Endothelial cell of umbilical vein (primary cell): ENCODE results near the gene UEVLD. TPM values are rescaled to one million over a fixed set of nuclear protein-coding genes. Genes with fewer than 3 reads are reported as not detected.

ENCODE experiments used
- BruUV-seq: library from RNA; stranded (reverse); fragments of 400-500 nt; replicated peaks from 2 replicates; lab custom pipeline; 2021; lab: Mats Ljungman, UMichigan
- CTCF ChIA-PET: fragments of 300-600, 350-600 bp; sonication (Branson Sonifier 250); formaldehyde crosslinking; loops from one replicate; lab custom pipeline; 2021; ENCODE audit warnings: antibody characterized with exemption, inconsistent platforms; lab: Charles Lee
- POLR2A ChIA-PET: fragments of 300-600, 350-600 bp; sonication (Branson Sonifier 250); formaldehyde crosslinking; loops from one replicate; lab custom pipeline; 2021; ENCODE audit warnings: antibody characterized with exemption, inconsistent platforms; lab: Charles Lee
- DNase-seq: peaks from one replicate; pipeline ENCODE4 v3.0.0-alpha.2; 2011; ENCODE audit warnings: low read depth, low spot score
- FAIRE-seq: peaks from 2 replicates; lab custom pipeline; 2011; peaks lifted over from hg19 to GRCh38; lab: Jason Lieb, UNC
- H2AFZ ChIP-seq: 2 replicates; pipeline ENCODE4 v1.6.0; 2012; ENCODE audit warnings: low read depth, low read length, control low read depth, inconsistent platforms
- H3K27ac ChIP-seq: 2 replicates; pipeline ENCODE4 v1.5.1; 2011; ENCODE audit warnings: low read depth, mild to moderate bottlenecking, control low read depth, low read length, moderate library complexity; ENCODE audit not compliant: insufficient read depth
- H3K27me3 ChIP-seq, 2 experiments: 2 replicates each; pipeline versions ENCODE4 v1.6.0 to v1.6.1; 2011; ENCODE audit warnings: low read length in 2 of 2, mixed read lengths in 1 of 2; ENCODE audit not compliant: control insufficient read depth in 2 of 2, insufficient read depth in 2 of 2
- H3K36me3 ChIP-seq, 2 experiments: 2 replicates in 1 of 2; 3 replicates in 1 of 2; pipeline ENCODE4 v1.5.1; 2011; ENCODE audit warnings: low read length in 2 of 2, mild to moderate bottlenecking in 1 of 2, moderate library complexity in 1 of 2; ENCODE audit not compliant: control insufficient read depth in 2 of 2, insufficient read depth in 2 of 2; ENCODE audit errors: extremely low read depth in 1 of 2
- H3K4me1 ChIP-seq: 3 replicates; pipeline ENCODE4 v1.5.1; 2011; ENCODE audit warnings: mild to moderate bottlenecking, low read length; ENCODE audit not compliant: control insufficient read depth, insufficient read depth; ENCODE audit errors: extremely low read depth
- H3K4me2 ChIP-seq: 2 replicates; pipeline ENCODE4 v1.6.1; 2011; ENCODE audit warnings: low read length, control low read depth, mixed read lengths; ENCODE audit not compliant: insufficient read depth
- H3K4me3 ChIP-seq, 3 experiments: fragments of 200-600 bp in 1 of 3; sonication (generic), shearing (Covaris generic) in 1 of 3; replicated peaks in 1 of 3; 2 replicates each; pipeline ENCODE4 v1.5.1; 2011 to 2016; ENCODE audit warnings: control low read depth in 3 of 3, low read length in 3 of 3, mild to moderate bottlenecking in 2 of 3, inconsistent platforms in 1 of 3, low read depth in 1 of 3, moderate library complexity in 1 of 3; ENCODE audit not compliant: insufficient read depth in 1 of 3
- H3K79me2 ChIP-seq: 2 replicates; pipeline ENCODE4 v1.6.0; 2012; ENCODE audit warnings: low read length, inconsistent platforms; ENCODE audit not compliant: control insufficient read depth, insufficient read depth
- H3K9ac ChIP-seq: replicated peaks from 2 replicates; pipeline ENCODE3; 2011; ENCODE audit warnings: low read length, control low read depth; ENCODE audit not compliant: insufficient read depth; ENCODE audit errors: extremely low read depth
- H3K9me1 ChIP-seq: replicated peaks from 3 replicates; pipeline ENCODE4 v1.6.0; 2011; ENCODE audit warnings: mild to moderate bottlenecking, low read length; ENCODE audit not compliant: control insufficient read depth, insufficient read depth; ENCODE audit errors: extremely low read depth
- H3K9me3 ChIP-seq: replicated peaks from 2 replicates; pipeline ENCODE4 v1.5.1; 2012; ENCODE audit warnings: low read length, inconsistent platforms; ENCODE audit not compliant: control insufficient read depth, insufficient read depth
- H4K20me1 ChIP-seq: replicated peaks from 2 replicates; pipeline ENCODE3; 2011; ENCODE audit warnings: mild to moderate bottlenecking, low read length; ENCODE audit not compliant: control insufficient read depth, insufficient read depth; ENCODE audit errors: extremely low read depth
- CTCF ChIP-seq, 2 donors: IDR thresholded peaks; 1 replicate in 1 of 2; 2 replicates in 1 of 2; pipeline ENCODE4 v1.5.1; 2011; ENCODE audit warnings: low read length in 2 of 2, mild to moderate bottlenecking in 2 of 2, moderate library complexity in 2 of 2, control low read depth in 1 of 2, inconsistent platforms in 1 of 2, low read depth in 1 of 2; ENCODE audit not compliant: insufficient read depth in 1 of 2; ENCODE audit errors: extremely low read depth in 1 of 2
- EZH2 ChIP-seq: IDR thresholded peaks from 2 replicates; pipeline ENCODE4 v1.6.1; 2012; ENCODE audit warnings: borderline replicate concordance, low read depth, mild to moderate bottlenecking, moderate library complexity, low read length, inconsistent platforms; ENCODE audit not compliant: severe bottlenecking
- FOS ChIP-seq: IDR thresholded peaks from 2 replicates; pipeline ENCODE4 v1.6.1; 2011; ENCODE audit warnings: mild to moderate bottlenecking, low read length, moderate library complexity, borderline replicate concordance; ENCODE audit not compliant: insufficient read depth
- GATA2 ChIP-seq: IDR thresholded peaks from 2 replicates; pipeline ENCODE4 v1.7.0; 2011; ENCODE audit warnings: low read depth, mild to moderate bottlenecking, moderate library complexity, mixed read lengths, low read length; ENCODE audit not compliant: insufficient read length, insufficient read depth
- JUN ChIP-seq: IDR thresholded peaks from 2 replicates; pipeline ENCODE4 v1.6.1; 2011; ENCODE audit warnings: borderline replicate concordance, low read depth; ENCODE audit not compliant: insufficient read length, insufficient read depth
- MYC ChIP-seq: IDR thresholded peaks from one replicate; pipeline ENCODE4 v1.6.1; 2011; ENCODE audit warnings: mild to moderate bottlenecking, low read depth, low read length
- POLR2A ChIP-seq: IDR thresholded peaks from 2 replicates; pipeline ENCODE4 v1.6.1; 2012; ENCODE audit warnings: low read depth, mild to moderate bottlenecking, control low read depth, low read length
- POLR2AphosphoS5 ChIP-seq: IDR thresholded peaks from 2 replicates; pipeline ENCODE4 v1.6.1; 2012; ENCODE audit warnings: low read depth, mild to moderate bottlenecking, control low read depth, low read length, moderate library complexity; ENCODE audit not compliant: insufficient read depth
- dilution Hi-C: fragments of 300-500 bp; cut with MboI; formaldehyde crosslinking; loops from one replicate; pipeline ENCODE4 v1.15.0; 2019; ENCODE audit warnings: low sequenced_read_pairs; ENCODE audit not compliant: extremely low pct_ligation_motif_present
- intact Hi-C: fragments of 100-400 bp; cut with micrococcal nuclease; formaldehyde crosslinking; loops from one replicate; pipeline ENCODE4 v1.10.0; 2022
- polyA plus RNA-seq, 4 experiments: library from polyadenylated mRNA; depleted of rRNA in 3 of 4; stranded (reverse) in 3 of 4; unstranded in 1 of 4; fragments of >200 nt; gene quantifications; 2 replicates each; pipeline versions ENCODE4 v1.2.1 to v1.2.3, GENCODE V29; 2011 to 2012; ENCODE audit warnings: missing spikeins in 1 of 4
- total RNA-seq: library from RNA; stranded (reverse); gene quantifications from 2 replicates; pipeline ENCODE4 v1.2.3, GENCODE V29; 2021
- TF ChIP-seq, protein P1 (sequence below): IDR thresholded peaks from 2 replicates; pipeline ENCODE4 v1.6.1; 2011; ENCODE audit not compliant: insufficient read depth, insufficient read length

The UEVLD gene
- total and polyA plus RNA-seq, 2 donors (not counting 3 experiments of a cell fraction or from before 2014, with no cell fraction given) = 9.2 to 19.1 TPM

DNA sequence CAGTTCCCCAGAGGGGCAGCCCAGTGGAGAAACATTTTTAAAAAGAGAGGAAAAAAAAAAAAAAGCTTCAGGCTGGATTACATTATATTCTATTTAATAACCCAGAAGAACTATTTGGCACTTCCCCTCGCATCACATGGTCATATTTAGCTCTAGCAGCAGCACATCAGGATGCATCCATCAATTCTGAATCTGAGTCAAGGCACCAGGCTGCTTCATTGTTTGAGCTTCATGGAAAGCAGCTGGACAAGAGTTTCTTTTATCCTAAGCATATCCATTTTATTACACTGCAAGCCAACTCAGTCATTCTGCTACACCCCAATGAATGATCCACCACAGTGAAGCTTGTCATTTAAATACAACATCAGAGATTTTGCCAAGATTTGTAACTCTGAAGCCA lies 35.6 kb upstream of the UEVLD start:
- FAIRE-seq = no peak
- Histone ChIP-seq H3K9ac (no peak overlapping the region), H2AFZ (no peak overlapping the region), H3K36me3 (no peaks in the 10 kb centered on the region), H3K79me2 (peaks cover 78% of the 10 kb centered on the region), H3K27me3 (no peaks in the 10 kb centered on the region), H3K4me1 (no peaks in the 10 kb centered on the region), H3K4me2 (no peak overlapping the region), H3K4me3 (no peak overlapping the region), H3K9me1 (no peaks in the 10 kb centered on the region), H3K9me3 (no peaks in the 10 kb centered on the region), H3K27ac (no peak overlapping the region), H4K20me1 (peaks cover 3% of the 10 kb centered on the region)
- no TSS peak for BruUV-seq
- dilution Hi-C loops (no loop called here), intact Hi-C loops (no loop called here)
- ChIA-PET CTCF (no interaction called here), POLR2A (no interaction called here)
- DNase-seq = no peak
- TF ChIP-seq JUN = no peak
- TF ChIP-seq, protein P1, sequence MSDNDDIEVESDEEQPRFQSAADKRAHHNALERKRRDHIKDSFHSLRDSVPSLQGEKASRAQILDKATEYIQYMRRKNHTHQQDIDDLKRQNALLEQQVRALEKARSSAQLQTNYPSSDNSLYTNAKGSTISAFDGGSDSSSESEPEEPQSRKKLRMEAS = no peak
- no peak for TF ChIP-seq POLR2A
- no peak for TF ChIP-seq CTCF (IDR thresholded peaks at IDR 0.05; ENCODE audit: extremely low read depth in 1 of 2, insufficient read depth in 1 of 2, low read depth in 1 of 2, low read length in 2 of 2)
- no peak for TF ChIP-seq GATA2
- no peak for TF ChIP-seq FOS
- TF ChIP-seq POLR2AphosphoS5 = no peak
- no peak for TF ChIP-seq MYC
- TF ChIP-seq EZH2 = no peak
